ENCODE data around the gene UBE2D2.

- TF ChIP-seq CTCF (IDR thresholded peaks at IDR 0.05) = no peak
- TF ChIP-seq POLR2AphosphoS5 (IDR thresholded peaks at IDR 0.05) = no peak
- no peak for TF ChIP-seq POLR2A (IDR thresholded peaks at IDR 0.05; ENCODE audit: low read depth)
Observed at GRCh38 chr5:139571966-139572365, 10.8 kb downstream of the UBE2D2 start.

Data from esophagus muscularis mucosa (tissue), 3 donors.